Body of pancreas (tissue), 4 donors: Measurements from ENCODE around the gene TM9SF4.

Experiments used
- CTCF ChIP-seq, 7 experiments: fragments of 450-650 bp in 4 of 7; fragments of 200-600 bp in 3 of 7; sonication (generic) in 3 of 7; IDR thresholded peaks; one replicate each; pipeline ENCODE4 v1.5.1; 2016 to 2019; ENCODE audit warnings: antibody characterized with exemption in 7 of 7
- POLR2A ChIP-seq, 3 donors: fragments of 450-650 bp; IDR thresholded peaks; one replicate each; pipeline ENCODE4 v1.6.1; 2016; ENCODE audit warnings: antibody characterized with exemption in 3 of 3, mild to moderate bottlenecking in 2 of 3

DNA sequence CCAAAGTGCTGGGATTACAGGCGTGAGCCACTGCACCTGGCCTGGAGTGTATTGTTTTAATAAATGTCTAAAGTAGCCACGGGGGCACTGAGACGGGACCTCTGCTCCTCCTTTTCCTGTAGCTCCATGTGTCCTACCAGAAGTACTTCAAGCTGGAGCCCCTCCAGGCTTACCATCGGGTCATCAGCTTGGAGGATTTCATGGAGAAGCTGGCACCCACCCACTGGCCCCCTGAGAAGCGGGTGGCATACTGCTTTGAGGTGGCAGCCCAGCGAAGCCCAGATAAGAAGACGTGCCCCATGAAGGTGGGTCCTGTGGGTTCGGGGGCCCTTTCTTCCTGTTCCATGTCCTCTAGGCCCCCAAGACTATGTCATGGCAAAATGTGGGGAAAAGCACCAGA is 105.6 kb downstream of the TM9SF4 start:
- TF ChIP-seq POLR2A (IDR thresholded peaks at IDR 0.05) (no peak), CTCF (IDR thresholded peaks at IDR 0.05) (no peak)
